NCI-H82 treated with DMSO at 0.1 percent for 48 hours (cell line): ENCODE results near the gene LYPD5.

Experiments
- DNase-seq: peaks from one replicate; lab custom pipeline; 2025; ENCODE audit not compliant: unreplicated experiment; lab: John Stamatoyannopoulos, UW

LYPD5 gene

DNA sequence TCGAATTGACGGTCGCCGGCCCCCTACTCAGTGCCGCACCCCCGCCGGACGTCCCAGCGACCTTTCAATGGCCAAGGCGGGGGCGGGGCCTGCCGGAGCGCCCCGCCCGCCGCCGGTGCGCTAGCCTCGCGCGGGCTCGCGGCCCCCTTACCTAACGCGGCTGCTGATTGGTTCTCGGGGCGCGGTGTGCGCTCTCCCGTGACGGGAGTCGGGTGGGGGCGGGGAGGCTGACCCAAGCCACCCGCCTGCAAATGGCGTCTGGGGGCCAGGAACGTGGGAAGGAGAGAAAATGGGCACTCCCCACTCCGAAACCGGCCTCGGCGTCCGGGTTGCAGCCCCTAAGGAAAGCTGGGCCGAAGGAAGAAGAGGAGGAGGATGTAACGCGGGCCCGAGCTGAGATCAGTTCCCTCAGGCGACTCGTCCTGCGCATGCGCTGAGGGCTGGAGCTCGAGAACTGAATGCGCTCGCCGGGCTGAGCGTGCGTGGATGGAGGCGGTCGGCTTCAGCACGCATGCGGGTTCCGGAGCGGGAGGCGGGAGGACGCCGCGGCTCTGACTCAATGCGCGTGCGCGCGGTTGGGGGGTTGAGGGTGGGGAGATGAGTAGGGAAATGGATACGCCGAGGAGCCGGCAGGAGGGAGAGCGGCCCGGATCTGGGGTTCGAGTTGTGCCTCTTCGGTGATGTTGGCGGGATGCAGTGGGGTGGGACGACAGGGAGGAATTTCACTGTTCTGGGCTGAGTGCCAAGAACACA, 47.6 kb downstream of the LYPD5 start, which contains the start of gene SMG9:
Gene SMG9, minus strand, starts transcription at position 460 of the 753 bp plus-strand sequence. CDS start 4,221 bp downstream, outside the sequence.
- DNase-seq, result peak; percentile 91

DNA sequence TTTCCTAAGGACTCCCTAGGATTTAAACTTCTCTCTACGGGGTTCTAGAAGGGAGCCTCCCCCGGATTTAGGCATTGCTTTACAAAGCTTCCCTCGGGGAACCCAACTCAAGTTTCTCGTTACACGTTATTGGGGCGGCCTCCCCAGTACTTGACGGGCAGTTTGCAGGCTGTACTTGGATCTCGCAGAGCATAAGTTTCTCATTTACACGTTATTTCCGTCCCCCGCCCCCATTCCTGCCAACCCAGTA, 48.1 kb downstream of the LYPD5 start:
- no peak for DNase-seq

DNA sequence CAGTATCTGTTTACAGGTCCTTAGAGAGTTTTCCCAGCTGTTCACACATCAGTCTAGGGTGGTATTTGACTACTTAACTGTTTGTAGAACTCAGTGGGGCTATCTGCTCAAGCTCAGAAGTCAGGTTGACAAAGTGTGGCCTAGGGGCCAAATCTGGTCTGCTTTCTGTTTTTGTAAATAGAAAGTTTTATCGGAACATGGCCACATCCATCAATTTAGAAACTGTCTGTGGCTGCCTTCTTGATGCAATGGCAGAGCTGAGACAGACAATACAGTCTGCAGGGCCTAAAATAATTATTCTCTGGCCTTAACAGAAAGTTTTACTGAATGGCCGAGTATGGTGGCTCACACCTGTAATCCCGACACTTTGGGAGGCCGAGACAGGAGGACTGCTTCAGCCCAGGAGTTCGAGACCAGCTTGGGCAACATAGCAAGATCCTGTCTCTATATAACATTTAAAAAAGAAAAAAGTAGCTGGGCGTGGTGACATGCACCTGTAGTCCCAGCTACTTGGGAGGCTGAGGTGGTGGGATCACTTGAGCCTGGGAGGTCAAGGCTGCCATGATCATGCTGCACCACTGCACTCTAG, 49.9 kb downstream of the LYPD5 start:
- no peak for DNase-seq

DNA sequence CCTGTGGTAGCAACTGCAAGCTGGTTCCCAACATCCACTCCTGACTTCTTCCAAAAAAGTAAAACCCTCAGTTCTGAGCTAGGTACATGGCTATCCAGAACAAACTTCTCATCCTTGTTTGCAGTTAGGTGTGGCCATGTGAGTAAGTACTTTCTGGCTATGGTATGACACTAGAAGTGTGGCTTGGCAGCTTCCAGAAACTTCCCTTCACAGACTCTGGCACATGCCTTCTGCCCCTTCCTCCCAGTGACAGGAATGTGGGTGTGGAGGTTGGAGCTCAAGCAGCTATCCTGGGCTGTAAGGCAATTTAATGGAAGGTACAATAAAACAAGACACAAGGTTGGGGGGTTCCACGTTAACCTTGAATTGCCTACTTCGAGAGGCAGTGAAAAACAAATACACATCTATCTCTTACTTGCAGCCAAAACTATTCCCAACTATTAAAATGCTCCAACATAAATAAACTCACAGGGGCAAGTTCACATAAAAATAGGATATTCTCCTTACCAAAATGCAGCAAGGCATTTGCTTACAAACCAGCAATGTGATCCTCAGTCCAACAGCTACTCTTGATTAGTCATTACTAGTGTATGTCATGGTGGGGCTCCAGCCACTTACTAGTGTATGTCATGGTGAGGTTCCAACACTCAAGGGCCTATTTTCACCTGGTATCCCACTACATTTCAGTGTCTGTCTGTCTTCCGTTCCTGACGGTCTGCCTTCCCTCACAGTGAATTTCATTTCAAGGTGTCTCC, 50.6 kb downstream of the LYPD5 start:
- no peak for DNase-seq

DNA sequence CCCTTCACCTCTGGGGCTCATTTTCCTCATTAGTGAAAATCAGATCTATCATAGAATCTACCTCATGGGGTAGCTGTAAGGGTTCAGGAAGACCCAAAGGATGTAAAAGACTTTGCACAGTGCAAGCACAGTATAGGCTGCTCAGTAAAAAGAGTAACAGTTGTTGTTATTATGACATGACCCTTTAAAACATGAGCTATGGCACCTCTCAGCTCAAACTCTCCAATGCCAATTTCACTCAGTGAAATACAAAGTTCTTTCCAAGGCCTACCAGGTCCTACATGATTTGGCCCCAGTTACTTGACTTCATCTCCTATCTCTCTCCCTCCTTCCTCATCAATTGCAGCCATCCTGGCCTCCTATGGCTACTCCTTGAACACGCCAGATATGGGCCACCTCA, 52.3 kb downstream of the LYPD5 start:
- DNase-seq, result no peak

DNA sequence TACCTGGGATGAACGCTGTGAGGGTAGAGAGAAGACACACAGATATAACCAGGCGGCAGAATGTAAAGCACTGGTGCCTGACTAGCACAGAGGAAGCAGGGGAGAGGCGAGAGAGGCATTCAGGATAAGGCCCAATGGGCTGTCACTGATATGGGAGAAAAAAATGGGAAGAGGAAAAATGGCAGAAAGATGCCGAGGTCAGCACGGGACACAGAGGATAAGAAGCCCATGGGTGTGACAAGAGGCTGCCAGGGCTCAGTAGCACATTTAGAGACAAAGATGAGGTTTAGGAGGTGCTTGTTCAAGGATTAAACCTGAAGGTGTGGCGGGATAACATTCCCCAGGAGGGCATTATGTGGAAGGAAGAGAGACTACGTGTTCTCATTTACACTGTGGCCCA, 53.1 kb downstream of the LYPD5 start:
- DNase-seq, result no peak

DNA sequence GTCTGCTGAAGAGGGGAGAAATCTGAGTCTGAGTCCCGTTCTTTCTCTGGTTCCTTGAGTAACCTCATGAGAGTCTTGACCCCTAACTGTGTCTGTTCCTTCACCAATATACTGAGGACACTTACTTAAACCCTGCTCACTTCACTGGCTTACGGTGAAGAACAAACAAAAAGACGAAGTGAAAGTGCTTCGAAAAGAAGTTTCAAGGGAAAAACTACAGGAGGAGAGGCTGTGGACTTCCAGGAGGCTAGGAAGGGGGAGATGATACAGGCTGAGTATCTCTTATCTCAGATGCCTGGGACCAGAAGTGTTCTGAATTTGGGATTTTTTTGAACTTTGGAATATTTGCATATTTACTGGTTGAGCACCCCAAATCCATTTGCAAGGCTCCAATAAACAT, 53.6 kb downstream of the LYPD5 start:
- no peak for DNase-seq

DNA sequence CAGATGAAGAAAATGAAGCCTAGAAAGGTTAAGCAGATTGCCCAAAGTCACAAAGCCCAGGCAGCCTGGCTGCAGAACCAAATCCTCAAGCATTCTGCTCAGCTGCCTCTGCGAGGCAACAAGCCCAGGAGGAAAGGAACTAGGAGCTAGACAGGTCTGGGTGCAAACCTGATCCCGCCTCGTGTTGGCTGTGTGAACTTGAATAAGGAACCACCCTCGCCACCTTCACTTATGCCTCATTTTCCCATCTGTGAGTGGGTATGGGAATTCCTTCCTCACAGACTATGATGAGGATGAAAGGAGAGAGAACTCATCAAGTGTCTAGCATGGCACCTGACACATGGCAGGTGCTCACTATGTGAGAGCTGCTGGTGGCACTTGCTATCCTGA, 54.0 kb downstream of the LYPD5 start:
- no peak for DNase-seq

DNA sequence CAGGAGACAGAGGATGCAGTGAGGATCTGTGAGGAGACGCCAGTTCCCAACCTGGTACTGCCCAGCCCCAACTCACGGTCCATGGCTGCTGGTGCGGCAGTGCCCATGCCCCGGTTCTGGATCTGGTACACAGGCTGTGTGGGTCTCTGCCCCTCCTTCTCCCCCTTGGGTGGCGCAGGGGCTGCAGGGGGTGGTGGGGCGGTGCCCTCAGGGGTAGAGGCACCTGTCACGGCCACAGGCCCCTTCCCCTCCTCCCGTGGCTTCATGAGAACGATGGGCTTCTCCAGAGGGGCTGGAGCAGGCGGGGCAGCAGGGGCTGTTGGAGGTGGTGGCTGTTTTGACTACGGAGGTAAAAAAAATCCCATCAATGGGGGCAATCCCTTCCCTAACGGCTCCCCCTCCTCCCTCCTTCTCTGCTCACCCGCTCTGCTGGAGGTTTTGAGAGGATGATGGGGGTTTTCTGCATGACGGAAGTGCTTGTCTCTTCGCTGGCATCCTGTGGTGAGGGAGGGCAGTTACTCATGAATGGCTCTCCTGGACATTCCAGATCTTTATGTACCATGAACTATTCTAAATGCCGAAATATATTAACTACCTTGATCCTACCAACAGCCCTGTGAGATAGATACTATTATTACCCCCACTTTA, 54.6 kb downstream of the LYPD5 start:
- DNase-seq, result no peak
